Activated naive CD4-positive, alpha-beta T cell treated with anti-CD3 and anti-CD28 coated beads, Interleukin-2, amount 50 U/mL, for 16 hours (primary cell): ENCODE data around the gene NUP62.
A peak's percentile ranks its signal among the peaks of the same experiment; 100 is the strongest.

ENCODE experiments used
- DNase-seq: peaks from one replicate; pipeline ENCODE4 v3.0.0-alpha.2; 2020

Gene NUP62

DNA sequence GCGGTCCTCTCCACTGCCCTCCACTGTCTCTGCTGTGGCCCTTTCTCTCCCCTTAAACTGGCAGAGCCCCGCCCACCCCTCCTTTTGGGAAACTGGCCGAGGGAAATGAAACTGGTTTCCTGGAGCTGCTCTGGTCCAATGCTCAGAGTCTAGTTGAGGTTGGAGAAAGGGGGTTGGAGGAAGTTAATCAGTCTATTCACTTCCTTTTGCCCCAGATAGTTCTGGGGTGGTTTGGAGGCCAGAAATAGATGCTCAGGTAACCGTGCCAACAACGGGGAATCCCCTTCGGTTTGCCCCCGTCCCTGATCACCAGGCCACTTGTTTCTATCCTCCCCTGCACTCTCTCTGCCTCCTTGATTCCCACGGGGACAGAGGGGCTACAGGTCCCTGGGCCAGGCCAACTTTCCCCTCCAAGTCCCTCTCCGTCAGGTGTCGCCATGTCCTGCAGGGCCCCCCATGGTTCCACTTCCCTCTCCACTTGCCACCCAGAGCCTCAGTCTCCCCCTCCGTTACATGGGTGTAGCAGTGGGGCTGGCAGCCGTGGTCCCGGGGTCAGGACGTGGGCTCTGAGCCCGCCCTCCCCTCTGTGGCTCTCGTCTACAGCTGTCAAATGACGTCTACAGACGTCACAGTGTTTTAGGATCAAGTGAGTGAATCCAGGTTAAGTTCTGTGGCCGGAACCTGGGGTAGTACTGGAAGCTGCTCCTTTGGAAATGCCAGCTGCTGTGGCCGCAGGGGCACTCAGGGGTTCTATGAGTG is 32.3 kb downstream of the NUP62 start, which contains the start of gene IL4I1:
Gene IL4I1 (minus strand): TSS at position 25 of the 759 bp plus-strand sequence. CDS start 727 bp downstream, outside the sequence.
- peak; percentile 27 for DNase-seq

- DNase-seq = no peak
These were observed 33.6 kb downstream of the NUP62 start for GRCh38 chr19:49895566-49896297.

DNA sequence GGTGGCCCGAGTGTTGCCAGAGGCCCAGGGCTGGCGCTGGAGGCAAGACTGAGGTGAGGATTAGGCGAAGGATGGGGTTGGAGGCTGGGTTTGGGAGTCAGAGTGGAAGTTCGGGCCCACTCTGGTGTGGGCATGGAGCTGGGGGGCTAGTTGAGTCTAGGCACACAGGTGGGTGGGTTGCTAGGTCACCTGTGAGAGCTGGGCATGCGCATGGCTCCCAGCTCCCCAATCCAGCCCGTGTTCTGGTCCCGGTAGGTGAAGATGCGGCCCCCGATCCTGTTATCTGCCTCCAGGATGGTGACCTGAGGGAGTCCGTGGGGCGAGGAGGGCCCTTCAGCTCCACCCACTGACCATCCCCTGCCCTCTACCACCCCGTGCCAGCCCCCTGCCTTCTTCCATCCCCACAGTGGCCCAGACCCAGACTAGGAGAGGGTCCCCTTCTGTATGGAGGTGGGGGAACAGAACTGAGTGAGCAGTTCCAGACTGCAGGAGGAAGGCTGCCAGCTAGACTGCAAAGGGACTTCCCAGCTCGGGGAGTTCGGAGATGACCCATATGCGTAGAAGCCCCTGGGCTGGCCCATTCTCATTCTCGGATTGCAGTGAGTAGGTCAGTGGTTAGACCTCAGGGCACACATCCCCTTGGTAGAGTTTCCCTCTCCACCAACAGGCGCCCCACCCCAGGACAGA is 34.3 kb downstream of the NUP62 start:
- DNase-seq = no peak

GRCh38 chr19:49894011-49894664 is 35.2 kb downstream of the NUP62 start:
- no peak for DNase-seq

DNA sequence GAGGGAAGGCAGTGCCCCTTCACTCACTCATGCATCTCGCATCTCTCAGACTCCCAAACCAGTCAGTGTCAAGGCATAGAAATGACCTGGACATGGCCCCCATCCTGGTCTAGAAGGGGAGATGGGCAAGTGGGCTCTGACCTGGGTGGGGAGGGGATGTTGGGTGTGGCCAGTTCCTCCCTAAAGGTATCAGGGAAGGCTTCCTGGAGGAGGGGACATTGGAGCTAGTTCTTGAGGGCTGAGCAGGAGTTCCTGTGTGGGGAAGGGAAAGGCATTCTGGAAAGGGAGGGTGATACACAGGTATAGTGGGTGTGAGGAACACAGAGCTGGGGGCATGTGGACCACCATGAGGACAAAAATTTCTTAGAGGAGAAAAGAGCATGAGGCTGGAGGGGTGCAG is 36.6 kb downstream of the NUP62 start:
- no peak for DNase-seq

DNA sequence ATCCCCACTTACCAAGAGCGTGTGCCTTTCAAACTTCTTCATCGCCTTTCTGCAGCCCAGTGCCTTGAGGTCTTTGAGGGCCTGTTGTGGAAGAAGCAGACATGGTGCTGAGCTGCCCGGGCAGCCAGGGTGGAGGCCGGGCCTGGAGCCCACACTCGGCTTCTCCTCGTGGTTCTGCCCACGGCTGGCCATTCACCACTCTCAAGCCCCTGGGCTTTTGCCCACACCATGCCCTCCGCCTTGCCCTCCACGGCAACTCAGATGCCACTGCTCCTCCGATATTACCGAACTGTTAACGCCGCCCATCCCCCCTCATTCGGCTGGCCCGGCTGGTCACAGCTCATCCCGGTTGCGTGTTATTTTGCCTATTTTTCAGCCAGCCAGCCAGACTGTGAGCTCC is 37.9 kb downstream of the NUP62 start:
- DNase-seq = no peak

- peak; percentile 70 for DNase-seq
These were observed 38.7 kb downstream of the NUP62 start for GRCh38 chr19:49890349-49891311.

DNA sequence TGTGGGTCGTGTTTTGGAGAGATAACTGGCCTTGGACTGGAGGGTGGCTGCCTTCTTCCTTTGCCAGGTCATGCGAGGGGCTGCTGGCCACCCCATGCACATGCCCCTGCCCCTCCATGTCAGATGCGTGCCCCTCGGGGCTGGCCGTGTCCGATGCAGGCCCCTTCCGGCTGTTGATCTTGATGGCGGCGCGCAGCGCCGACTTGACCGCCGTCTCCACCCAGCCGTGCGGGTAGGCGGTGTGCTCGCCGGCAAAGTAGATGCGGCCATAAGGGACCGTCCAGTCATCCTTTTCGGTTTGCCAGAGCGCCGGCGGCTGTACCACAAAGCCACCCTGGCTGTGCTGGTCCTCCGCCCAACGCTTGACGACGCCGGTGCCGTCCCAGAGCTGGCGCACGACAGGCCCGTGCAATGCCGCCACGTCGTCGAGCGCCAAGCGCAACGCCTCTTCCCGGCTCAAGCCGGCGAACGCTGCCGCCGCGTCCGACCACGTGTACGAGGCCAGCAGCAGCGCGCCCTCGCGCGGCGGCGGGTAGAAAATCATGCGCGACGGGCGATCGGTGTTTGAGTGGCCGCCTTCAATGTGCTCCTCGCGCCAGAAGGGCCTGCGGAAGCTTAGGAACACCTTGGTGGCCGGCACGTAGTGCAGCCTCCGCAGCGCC is 39.5 kb downstream of the NUP62 start:
- peak; percentile 77 for DNase-seq

DNA sequence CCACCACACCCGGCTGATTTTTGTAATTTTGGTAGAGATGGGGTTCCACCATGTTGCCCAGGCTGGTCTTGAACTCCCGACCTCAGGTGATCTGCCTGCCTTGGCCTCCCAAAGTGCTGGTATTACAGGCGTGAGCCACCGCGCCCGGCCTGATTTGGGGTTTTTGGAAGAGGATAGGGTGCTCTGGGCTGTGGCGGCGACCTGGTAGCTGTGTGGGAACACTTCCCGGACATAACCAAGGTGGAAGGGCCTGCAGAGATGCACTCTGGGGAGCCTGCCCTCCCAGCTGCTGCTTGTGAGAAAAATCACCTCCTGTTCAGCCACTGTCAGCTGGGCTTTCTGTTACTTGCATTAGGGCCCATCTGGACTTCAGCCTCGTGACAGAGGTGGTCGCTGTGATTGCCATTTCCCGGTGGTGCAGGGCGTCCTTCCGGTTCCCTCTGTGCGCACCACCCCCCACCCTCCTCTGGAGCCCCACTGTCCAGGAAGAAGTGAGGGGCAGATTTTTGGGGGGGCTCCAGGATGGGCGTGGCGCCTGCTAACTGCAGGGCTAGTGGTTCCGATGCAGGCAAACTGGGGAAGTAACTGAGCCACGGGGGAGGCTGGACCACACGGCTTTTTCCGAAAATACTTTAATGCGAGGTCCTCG is 40.1 kb downstream of the NUP62 start:
- no peak for DNase-seq

- DNase-seq = no peak
These were observed 40.8 kb downstream of the NUP62 start for GRCh38 chr19:49888510-49888824.

DNA sequence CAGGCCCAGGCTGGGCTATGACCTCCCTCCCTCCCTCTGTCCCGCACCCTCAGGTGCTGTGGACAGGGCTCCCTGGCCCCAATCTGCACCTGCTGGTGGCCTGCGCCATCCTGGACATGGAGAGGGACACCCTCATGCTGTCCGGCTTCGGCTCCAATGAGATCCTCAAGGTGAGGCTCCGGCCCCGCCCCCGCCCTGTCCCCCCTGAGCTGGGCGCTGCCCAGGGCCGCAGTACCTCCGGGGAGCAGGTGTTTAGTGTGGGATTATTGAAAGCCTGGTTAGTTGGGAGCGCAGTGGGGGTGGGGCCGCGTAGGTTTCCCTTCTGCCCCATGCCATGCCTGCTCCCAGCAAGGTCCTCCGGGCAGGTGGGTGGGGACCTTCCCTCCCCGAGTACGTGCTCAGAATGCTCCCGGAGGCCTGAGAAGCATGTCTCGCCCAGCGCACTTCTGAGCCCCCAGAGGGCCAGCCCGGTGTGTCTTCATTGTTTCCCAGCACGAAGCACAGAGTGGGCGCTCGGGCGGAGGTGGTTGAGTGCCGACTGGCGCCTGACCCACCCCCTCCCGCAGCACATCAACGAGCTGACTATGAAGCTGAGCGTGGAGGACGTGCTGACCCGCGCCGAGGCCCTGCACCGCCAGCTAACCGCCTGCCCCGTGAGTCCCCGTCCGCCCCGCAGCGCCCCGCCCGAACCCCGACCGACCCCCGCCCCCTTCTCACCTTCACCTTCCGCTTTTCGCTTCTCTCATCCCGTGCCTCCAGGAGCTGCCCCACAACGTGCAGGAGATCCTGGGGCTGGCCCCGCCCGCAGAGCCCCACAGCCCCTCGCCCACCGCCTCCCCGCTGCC is 41.4 kb downstream of the NUP62 start:
- no peak for DNase-seq

DNA sequence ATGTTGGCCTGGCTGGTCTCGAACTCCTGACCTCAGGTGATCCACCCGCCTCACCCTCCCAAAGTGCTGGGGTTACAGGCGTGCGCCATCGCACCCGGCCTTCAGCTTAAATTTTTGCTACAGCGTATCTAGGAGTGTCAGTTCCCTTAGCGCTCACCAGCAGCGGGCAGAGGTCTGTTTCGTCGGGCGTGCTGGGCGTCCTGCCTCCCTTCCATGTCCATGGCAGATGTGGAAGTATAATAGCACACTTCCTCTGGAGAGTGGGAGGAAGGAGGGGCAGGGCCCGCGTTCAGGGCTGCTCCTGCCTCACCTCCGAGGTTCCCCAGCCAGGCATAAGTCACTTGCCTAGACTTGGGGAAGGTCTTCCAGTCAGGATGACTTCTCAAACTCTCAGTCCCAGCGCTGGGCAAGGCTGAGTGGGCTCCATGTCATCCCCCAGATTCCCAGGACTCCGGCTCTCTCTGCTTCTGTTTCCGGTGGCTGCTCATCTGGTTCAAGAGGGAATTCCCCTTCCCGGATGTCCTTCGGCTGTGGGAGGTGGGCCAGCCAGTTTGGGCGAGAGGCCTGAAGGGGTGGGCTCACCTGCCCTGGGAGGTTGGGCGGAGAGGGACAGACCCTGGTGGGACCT is 42.2 kb downstream of the NUP62 start:
- DNase-seq = no peak

DNA sequence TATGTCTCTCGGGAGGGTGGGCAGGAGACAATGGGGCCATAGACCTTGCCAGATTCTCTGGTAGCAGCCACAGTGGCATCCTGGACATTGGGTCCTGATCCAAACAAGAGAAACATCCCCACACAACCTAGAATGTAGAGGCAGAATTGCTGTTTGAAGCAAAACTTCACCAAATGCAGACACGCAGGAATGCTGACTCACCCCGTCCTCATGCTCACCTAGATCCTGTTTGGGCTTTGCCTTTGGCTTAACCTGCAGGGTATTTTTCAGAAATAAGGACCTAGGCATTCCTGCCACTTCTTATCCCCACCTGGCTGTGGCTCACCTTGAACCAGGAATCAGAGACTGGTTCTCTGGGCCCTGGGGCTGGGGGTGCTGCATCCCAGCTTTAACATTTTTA is 44.5 kb downstream of the NUP62 start:
- no peak for DNase-seq

- no peak for DNase-seq
These were observed 45.2 kb downstream of the NUP62 start for GRCh38 chr19:49884109-49884508.

GRCh38 chr19:49883094-49883493 is 46.2 kb downstream of the NUP62 start:
- DNase-seq = no peak

GRCh38 chr19:49882643-49883042 is 46.7 kb downstream of the NUP62 start:
- no peak for DNase-seq

DNA sequence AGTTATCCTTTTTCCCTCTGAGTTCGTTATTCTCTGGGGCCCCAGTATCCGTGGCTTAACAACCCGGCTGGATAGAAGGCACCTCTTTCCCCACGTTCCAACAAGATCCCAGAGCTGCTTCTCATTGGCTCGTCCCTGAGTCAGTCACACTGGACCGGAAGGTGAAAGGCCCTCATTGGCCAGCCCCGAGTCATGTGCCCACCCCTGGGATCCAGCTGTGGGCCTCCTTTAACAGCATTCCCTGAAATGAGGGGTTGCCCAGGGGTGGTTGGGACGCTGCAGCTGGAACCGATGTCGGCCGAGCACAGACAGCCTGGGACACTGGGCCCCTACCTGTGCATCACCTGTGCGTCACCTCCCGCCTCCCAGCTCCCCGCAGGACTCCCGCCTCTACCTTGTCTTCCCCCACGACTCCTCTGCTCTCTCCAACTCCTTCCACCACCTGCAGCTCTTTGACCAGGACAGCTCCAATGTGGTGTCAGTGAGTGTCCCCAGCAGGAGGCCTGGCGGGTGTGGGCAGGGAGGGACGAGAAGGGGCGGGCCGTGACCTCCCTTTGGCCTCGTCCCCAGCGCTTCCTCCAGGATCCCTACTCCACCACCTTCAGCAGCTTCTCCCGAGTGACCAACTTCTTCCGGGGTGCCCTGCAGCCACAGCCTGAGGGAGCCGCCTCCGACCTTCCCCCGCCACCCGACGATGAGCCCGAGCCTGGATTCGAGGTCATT is 47.5 kb downstream of the NUP62 start:
- no peak for DNase-seq

- DNase-seq = no peak
These were observed 48.1 kb downstream of the NUP62 start for GRCh38 chr19:49881186-49881585.
